ENCODE data around the gene SAMD8.
"Not testable (repeated sequence)": the region's sequence is repeated elsewhere in the genome, so short reads cannot be mapped to it uniquely, and the experiment has no call there.

SAMD8 gene

DNA sequence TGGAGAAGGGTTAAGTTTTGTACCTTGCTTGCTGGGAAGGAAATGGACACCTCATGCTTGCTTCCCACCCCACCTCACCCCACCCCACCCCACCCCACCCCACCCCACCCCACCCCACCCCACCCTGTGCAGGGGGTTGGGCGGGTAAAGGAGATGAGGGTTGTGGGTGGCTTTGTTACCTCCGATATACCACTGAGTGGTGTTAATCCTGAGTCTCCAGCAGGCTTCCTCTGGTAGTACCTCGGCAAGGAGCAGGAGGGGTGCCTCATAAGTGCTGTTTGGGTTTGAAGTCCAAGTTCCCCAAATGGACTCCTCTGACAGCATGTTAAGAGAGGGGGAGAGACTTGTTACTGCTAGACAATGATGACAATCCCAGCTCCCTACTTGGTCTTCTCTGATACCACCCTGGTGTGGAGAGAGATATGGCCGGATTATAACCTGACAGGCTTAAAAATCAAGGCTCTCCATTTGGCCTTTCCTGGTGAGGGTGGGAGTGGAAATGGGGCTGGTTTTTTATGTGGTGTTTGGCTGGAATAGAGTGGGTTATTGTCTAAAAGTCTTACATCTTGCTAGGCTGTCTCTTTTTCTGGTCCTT is 11.7 kb downstream of the SAMD8 start:
- Mint-ChIP-seq H3K36me3 (ENCODE audit: low read depth) (peaks cover 35% of the 10 kb centered on the region), H3K9me3 (no peaks in the 10 kb centered on the region), H3K27ac (no peak overlapping the region), H3K4me3 (no peak overlapping the region), H3K27me3 (no peaks in the 10 kb centered on the region), H3K4me1 (ENCODE audit: low read depth) (peaks cover 7% of the 10 kb centered on the region)
- intact Hi-C loops (cut with micrococcal nuclease): no loop called here

- no peaks in the 10 kb centered on the region for H3K27me3 Mint-ChIP-seq
- H3K4me1 Mint-ChIP-seq (ENCODE audit: low read depth): peaks cover 7% of the 10 kb centered on the region
- H3K36me3 Mint-ChIP-seq (ENCODE audit: low read depth): peaks cover 35% of the 10 kb centered on the region
- H3K27ac Mint-ChIP-seq: no peak overlapping the region
- H3K9me3 Mint-ChIP-seq: no peaks in the 10 kb centered on the region
- intact Hi-C loops (cut with micrococcal nuclease): no loop called here
- H3K4me3 Mint-ChIP-seq: no peak overlapping the region
These were observed 14.8 kb downstream of the SAMD8 start for GRCh38 chr10:75126277-75126676.

DNA sequence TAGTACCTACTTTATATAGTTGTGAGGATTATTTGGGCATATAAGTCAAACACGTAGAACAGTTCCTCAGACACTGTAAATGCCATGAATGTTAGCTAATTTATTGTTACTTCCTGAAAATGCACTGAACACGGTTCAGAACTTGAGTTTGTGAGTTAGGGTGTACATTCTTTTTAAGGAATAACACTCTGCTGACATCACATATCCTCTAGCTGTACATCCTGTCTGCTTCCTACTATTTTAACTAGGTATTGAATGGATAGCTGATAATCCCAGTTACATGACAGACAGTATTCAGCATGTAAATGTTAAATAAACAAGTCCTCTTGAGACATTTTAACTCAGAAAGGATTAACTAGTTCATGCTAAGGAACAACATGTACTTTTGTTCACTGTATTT is 16.0 kb downstream of the SAMD8 start:
- Mint-ChIP-seq H3K4me3 (no peak overlapping the region), H3K36me3 (ENCODE audit: low read depth) (peaks cover 35% of the 10 kb centered on the region), H3K27ac (no peak overlapping the region), H3K9me3 (no peaks in the 10 kb centered on the region), H3K27me3 (no peaks in the 10 kb centered on the region), H3K4me1 (ENCODE audit: low read depth) (peaks cover 7% of the 10 kb centered on the region)
- intact Hi-C loops (cut with micrococcal nuclease): no loop called here

DNA sequence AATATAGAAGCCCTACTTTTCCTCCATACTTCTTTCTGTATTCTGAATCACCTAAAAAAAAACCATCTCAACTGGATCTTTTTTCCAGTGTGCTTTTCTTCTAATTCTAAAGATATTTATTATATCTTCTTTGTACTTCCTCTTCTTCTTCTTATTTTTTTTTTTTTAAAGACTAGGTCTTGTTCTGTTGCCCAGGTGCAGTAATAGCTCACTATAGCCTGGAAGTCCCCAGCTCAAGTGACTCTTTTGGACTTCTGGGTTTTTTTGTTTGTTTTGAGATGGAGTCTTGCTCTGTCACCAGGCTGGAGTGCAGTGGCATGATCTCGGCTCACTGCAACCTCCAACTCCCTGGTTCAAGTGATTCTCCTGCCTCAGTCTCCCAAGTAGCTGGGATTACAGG is 17.5 kb downstream of the SAMD8 start:
- H3K4me3 Mint-ChIP-seq; intact Hi-C loops (cut with micrococcal nuclease); H3K27me3 Mint-ChIP-seq; H3K9me3 Mint-ChIP-seq; H3K27ac Mint-ChIP-seq: not testable (repeated sequence)
- Mint-ChIP-seq H3K4me1 (ENCODE audit: low read depth) (peaks cover 19% of the 10 kb centered on the region), H3K36me3 (ENCODE audit: low read depth) (peaks cover 30% of the 10 kb centered on the region)

DNA sequence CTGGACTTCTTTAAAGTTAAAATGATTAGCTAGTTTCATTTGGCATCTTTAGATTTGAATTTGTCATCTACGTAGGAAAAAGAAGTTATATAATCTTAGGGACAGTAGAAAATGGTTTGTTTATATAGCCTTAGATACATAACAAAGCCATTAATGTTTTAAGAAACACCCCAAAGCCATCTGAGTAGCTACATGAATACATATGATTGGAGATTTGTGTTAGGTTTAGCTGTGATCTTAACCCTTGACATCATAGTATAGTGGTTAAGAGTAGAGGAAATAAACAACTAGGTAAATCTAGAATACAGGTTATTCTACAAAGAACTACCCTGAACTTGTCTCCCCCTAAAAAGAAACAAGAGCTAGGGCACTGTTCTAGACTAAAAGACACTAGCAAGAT is 18.1 kb downstream of the SAMD8 start:
- intact Hi-C loops (cut with micrococcal nuclease): no loop called here
- Mint-ChIP-seq H3K36me3 (ENCODE audit: low read depth) (peaks cover 26% of the 10 kb centered on the region), H3K4me3 (no peak overlapping the region), H3K27me3 (no peaks in the 10 kb centered on the region), H3K9me3 (no peaks in the 10 kb centered on the region), H3K4me1 (ENCODE audit: low read depth) (peaks cover 19% of the 10 kb centered on the region), H3K27ac (no peak overlapping the region)

DNA sequence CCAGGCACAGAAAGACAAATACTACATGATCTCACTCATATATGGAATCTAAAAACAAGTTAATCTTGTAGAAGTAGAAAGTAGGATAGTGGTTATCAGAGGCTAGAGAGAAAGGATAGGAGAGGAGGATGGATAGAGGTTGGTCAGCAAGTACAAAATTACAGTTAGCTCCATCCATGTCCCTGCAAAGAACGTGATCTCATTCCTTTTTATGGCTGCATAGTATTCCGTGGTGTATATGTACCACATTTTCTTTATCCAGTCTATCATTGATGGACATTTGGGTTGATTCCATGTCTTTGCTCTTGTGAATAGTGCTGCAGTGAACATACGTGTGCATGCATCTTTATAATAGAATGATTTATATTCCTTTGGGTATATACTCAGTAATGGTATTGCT is 22.2 kb downstream of the SAMD8 start:
- H3K9me3 Mint-ChIP-seq; H3K27me3 Mint-ChIP-seq; H3K27ac Mint-ChIP-seq; H3K4me3 Mint-ChIP-seq; intact Hi-C loops (cut with micrococcal nuclease): not testable (repeated sequence)
- peaks cover 12% of the 10 kb centered on the region for H3K36me3 Mint-ChIP-seq (ENCODE audit: low read depth)
- H3K4me1 Mint-ChIP-seq (ENCODE audit: low read depth): peaks cover 34% of the 10 kb centered on the region

GRCh38 chr10:75136346-75136745 is 24.9 kb downstream of the SAMD8 start:
- peaks cover 34% of the 10 kb centered on the region for H3K4me1 Mint-ChIP-seq (ENCODE audit: low read depth)
- intact Hi-C loops (cut with micrococcal nuclease): no loop called here
- peaks cover 12% of the 10 kb centered on the region for H3K36me3 Mint-ChIP-seq (ENCODE audit: low read depth)
- no peaks in the 10 kb centered on the region for H3K9me3 Mint-ChIP-seq
- H3K4me3 Mint-ChIP-seq: no peak overlapping the region
- no peak overlapping the region for H3K27ac Mint-ChIP-seq
- no peaks in the 10 kb centered on the region for H3K27me3 Mint-ChIP-seq

DNA sequence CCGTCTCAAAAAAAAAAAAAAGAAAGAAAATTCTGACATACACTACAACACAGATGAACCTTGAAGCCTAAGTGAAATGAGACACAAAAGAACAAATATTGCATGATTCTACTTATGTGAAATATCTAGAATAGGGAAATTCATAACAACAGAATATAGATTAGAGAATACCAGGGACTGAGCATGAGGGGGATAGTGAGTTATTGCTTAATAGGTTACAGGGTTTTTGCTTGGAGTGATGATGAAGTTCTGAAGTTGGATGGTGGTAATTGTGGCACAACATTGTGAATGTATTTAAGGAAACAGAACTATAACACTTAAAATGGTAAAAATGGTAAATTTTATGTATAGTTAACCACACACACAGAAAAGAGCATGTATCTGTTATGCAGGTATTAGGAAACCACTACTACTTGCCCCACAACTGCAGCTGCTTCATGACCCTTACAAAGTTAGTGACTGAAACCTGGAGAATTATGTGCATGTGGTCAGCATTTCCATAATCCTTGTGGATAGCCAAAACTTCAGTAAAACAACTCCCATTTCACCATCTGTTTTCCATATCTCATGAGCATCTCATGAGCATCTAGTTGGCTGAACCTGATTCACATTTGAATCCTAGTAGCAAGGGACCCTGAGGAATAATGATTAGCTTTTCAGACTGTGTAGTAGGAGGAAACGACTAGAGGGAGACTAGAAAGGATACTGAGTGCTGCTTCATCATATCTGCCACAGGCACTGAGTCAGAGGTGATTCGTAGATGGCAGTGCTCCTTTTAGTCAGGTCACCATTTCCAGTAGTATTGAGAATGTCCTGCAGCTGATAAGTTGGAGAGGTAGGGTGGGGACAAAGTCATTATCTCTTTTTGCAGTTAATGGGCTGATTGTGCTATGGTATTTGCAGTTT is 26.3 kb downstream of the SAMD8 start:
- no peak overlapping the region for H3K27ac Mint-ChIP-seq
- no peaks in the 10 kb centered on the region for H3K27me3 Mint-ChIP-seq
- intact Hi-C loops (cut with micrococcal nuclease): no loop called here
- peaks cover 31% of the 10 kb centered on the region for H3K4me1 Mint-ChIP-seq (ENCODE audit: low read depth)
- H3K4me3 Mint-ChIP-seq: no peak overlapping the region
- peaks cover 12% of the 10 kb centered on the region for H3K36me3 Mint-ChIP-seq (ENCODE audit: low read depth)
- no peaks in the 10 kb centered on the region for H3K9me3 Mint-ChIP-seq

- Mint-ChIP-seq H3K36me3 (ENCODE audit: low read depth) (peaks cover 7% of the 10 kb centered on the region), H3K4me3 (no peak overlapping the region), H3K4me1 (ENCODE audit: low read depth) (peaks cover 44% of the 10 kb centered on the region), H3K27me3 (no peaks in the 10 kb centered on the region), H3K9me3 (no peaks in the 10 kb centered on the region), H3K27ac (no peak overlapping the region)
- intact Hi-C loops (cut with micrococcal nuclease): no loop called here
These were observed 28.8 kb downstream of the SAMD8 start for GRCh38 chr10:75140246-75140645.

DNA sequence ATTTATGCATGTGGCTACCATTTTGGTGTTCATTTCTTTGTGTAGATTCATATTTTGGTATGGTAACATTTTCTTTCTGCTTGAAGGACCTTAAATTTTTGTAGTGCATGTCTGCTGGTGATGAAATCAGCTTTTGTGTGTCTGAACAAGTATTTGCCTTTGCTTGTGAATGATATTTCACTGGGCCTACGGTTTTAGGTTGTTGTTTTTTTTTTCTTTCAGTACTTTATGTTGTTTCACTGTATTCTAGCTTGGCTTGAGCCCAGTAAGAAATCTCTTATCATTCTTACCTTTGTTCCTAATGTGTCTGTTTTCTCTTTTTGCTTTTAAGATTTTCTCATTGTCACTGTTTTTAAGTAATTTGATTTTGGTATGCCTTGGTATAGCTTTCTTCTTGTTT is 31.9 kb downstream of the SAMD8 start:
- intact Hi-C loops (cut with micrococcal nuclease): no loop called here
- H3K27ac Mint-ChIP-seq: peak overlapping the region; percentile 79
- peaks cover 7% of the 10 kb centered on the region for H3K36me3 Mint-ChIP-seq (ENCODE audit: low read depth)
- no peak overlapping the region for H3K4me3 Mint-ChIP-seq
- no peaks in the 10 kb centered on the region for H3K9me3 Mint-ChIP-seq
- no peaks in the 10 kb centered on the region for H3K27me3 Mint-ChIP-seq
- H3K4me1 Mint-ChIP-seq (ENCODE audit: low read depth): peaks cover 29% of the 10 kb centered on the region

DNA sequence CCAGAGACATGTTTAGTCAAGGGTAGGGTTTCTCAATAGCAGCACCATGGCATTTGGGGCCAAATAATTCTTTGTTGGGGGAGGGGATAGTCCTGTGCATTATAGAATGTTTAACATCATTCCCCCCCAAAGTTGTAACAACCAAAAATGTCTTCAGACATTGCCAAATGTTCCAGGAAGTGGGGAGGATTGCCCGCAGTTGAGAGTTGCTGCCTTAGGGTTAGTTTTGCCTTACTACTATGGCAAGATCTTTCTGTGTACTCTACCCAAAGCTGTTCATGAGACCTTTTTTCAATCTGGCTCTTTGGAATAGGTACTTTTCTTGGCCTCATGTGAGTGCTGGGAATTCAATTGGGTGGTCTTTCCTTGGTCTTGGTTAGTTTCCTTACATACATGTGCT is 34.1 kb downstream of the SAMD8 start:
- Mint-ChIP-seq H3K36me3 (ENCODE audit: low read depth) (peaks cover 14% of the 10 kb centered on the region), H3K27ac (peak overlapping the region; percentile 79), H3K4me3 (no peak overlapping the region), H3K27me3 (no peaks in the 10 kb centered on the region), H3K9me3 (no peaks in the 10 kb centered on the region), H3K4me1 (ENCODE audit: low read depth) (peaks cover 29% of the 10 kb centered on the region)
- intact Hi-C loops (cut with micrococcal nuclease): no loop called here

DNA sequence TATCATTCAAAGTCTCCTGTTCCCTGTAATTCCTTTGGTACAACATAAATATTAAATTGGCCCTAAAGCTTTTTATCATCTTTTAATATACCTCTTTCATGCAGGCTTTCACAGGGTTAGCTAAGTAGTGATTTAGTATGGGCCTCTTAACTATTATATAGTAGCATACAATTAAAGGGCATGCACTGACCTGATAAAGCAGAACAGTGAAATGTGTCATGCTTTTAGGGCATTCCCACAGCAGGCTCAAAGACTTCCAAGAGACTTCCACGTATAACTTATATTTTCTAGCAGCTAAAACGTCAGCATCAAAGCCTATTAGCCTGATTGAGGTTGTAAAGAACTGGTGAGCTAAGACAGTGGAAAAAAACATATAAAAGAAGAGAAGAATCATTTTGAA is 35.3 kb downstream of the SAMD8 start:
- Mint-ChIP-seq H3K27me3 (no peaks in the 10 kb centered on the region), H3K27ac (no peak overlapping the region), H3K9me3 (no peaks in the 10 kb centered on the region), H3K4me1 (ENCODE audit: low read depth) (peaks cover 29% of the 10 kb centered on the region), H3K4me3 (no peak overlapping the region), H3K36me3 (ENCODE audit: low read depth) (peaks cover 25% of the 10 kb centered on the region)
- intact Hi-C loops (cut with micrococcal nuclease): no loop called here

GRCh38 chr10:75150656-75151055 is 39.2 kb downstream of the SAMD8 start:
- Mint-ChIP-seq H3K36me3 (ENCODE audit: low read depth) (peaks cover 53% of the 10 kb centered on the region), H3K9me3 (no peaks in the 10 kb centered on the region), H3K27me3 (no peaks in the 10 kb centered on the region), H3K27ac (no peak overlapping the region), H3K4me3 (no peak overlapping the region), H3K4me1 (ENCODE audit: low read depth) (peaks cover 11% of the 10 kb centered on the region)
- intact Hi-C loops (cut with micrococcal nuclease): no loop called here

DNA sequence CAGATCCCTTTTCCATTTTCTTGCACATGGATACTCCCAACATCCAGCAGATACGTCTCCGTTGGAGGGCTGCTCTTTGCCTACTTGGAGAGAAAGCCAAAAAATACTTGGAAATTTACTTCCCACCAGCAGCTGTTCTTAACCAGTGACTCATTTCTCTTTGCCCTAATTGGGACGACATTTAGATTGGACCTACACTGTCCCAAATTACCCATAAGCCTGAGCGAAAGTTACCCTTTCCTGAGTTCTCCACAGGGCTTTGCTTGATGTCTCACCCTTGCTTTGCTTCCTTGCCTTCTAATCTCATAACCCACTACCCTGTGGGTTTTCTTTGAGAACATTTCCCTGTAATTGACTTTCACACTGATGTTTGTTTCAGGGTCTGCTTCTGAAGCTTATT is 48.1 kb downstream of the SAMD8 start:
- no peaks in the 10 kb centered on the region for H3K9me3 Mint-ChIP-seq
- intact Hi-C loops (cut with micrococcal nuclease): no loop called here
- H3K27ac Mint-ChIP-seq: no peak overlapping the region
- no peak overlapping the region for H3K4me3 Mint-ChIP-seq
- H3K4me1 Mint-ChIP-seq (ENCODE audit: low read depth): peaks cover 7% of the 10 kb centered on the region
- no peaks in the 10 kb centered on the region for H3K27me3 Mint-ChIP-seq
- peaks cover 49% of the 10 kb centered on the region for H3K36me3 Mint-ChIP-seq (ENCODE audit: low read depth)

Data from dendritic cell treated with granulocyte-macrophage colony-stimulating factor and Interleukin-4, amounts not matched to agents 40 ng/mL and 50 ng/mL, for 4 days (primary cell).